ENCODE data around the gene STARD3.

Gene STARD3

DNA sequence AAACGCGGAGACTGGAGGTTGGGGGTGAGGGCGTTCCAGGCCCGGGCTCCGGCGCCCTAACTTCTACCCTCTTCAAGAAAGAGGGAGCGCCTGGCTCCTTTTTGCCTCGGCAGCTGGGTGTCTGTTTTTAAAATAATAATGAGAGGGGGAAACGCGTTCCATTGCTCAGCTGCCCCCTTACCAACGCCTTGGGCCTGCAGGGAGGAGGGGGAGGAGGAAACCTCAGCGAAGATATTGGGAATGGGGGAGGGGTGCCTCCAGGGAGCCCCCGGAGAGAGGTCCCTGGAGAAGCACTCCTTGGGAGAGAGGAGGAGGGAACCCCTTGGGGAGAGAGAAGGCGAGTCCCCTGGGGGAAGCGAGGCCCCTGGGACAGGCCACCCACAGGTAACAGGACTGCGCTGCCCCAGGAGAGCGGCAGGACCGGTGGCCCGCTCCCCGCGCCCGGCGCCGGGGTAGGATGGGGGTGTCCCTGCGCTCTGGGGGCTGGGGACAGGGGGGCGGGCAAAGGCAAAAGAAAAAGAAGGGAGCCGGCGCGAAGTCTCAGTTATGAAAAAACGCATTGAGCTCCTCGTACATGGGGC, 31.9 kb upstream of the STARD3 start:
- no peak for DNase-seq

- no peak for DNase-seq
These were observed 31.2 kb upstream of the STARD3 start for GRCh38 chr17:39605492-39606433.

GRCh38 chr17:39606434-39607056, 30.4 kb upstream of the STARD3 start:
- DNase-seq: no peak

- DNase-seq: peak; percentile 52 to 61
These were observed 29.7 kb upstream of the STARD3 start for GRCh38 chr17:39607057-39607850.

DNA sequence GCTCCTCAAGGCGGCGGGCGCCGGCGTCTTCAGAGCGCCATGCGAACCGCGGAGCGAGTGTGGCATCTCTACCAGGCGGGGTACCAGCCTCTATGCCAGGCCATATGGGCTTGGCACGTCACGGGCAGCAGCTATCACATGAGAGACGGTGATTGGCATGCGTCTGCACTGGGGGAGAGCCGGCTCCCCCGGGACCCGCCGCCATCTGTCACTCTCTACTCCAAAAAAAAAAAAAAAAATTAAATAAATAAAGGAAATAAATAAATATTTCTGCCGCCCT, 29.2 kb upstream of the STARD3 start, which contains the start of gene NEUROD2:
TSS of gene NEUROD2 (minus strand) at position 70 of the 280 bp plus-strand sequence. CDS start 1,321 bp downstream, outside the sequence.
- DNase-seq: peak; percentile 94 to 96

- DNase-seq: peak; percentile 77 to 87
These were observed 28.6 kb upstream of the STARD3 start for GRCh38 chr17:39608142-39608981.

DNA sequence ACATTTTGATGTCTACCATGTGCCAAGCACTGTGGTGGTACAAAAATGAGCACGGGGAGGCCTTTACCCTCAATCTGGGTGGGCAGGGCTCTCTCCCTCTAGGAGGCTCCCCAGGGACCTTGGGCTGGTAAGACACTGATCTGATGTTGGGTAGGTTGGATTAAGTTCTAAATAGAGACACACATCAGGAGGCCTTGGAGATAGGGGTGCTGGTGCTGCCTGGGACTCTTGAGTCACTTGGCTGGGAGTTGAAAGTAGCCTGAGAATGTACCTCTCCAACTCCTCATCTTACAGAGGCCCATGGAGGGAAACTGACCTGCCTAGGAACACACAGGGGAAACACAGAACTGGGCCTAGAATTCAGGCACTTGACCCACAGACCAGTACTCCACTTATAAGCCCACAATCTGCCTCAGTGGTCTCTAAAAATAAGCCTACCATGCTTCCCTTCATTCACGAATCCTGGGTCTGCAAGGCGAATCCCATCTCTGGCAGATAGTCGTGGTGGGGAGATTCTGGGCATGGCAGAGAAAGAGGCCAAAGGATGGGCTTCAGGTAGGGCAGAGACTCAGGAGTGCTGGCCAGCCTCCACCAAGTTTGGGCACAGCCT, 27.4 kb upstream of the STARD3 start:
- DNase-seq: no peak

- peak; percentile 33 to 36 for DNase-seq
These were observed 25.4 kb upstream of the STARD3 start for GRCh38 chr17:39611401-39612112.

DNA sequence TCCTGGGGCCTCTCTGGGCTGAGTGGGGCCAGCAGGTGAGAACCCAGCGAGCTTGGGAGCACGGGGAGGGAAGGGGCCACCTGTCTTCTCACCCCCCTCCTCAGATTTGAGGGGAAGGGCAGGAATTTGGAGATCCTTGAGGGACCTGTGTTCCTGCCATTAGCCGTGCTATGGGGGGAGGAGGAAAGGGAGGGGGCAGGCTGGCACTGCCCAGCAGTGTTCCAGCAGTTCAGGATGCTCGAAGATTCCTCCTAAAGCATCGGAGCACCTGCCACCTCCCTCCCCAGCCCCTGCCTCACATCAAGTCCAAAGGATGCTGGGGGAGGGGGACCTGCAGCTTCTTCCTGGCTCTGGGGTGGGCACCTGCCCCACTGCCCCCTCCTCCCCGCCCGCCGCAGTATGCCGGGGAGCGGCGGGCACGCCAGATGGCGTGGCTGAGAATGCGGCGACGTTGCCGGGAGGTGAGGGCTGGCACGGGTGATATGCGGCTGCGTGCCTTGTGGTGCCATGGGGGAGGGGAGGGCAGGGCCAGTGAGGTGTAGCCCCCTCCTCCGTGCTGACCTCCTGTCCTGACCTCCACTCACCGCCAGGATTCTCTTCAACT, 24.6 kb upstream of the STARD3 start:
- peak; percentile 91 to 92 for DNase-seq

DNA sequence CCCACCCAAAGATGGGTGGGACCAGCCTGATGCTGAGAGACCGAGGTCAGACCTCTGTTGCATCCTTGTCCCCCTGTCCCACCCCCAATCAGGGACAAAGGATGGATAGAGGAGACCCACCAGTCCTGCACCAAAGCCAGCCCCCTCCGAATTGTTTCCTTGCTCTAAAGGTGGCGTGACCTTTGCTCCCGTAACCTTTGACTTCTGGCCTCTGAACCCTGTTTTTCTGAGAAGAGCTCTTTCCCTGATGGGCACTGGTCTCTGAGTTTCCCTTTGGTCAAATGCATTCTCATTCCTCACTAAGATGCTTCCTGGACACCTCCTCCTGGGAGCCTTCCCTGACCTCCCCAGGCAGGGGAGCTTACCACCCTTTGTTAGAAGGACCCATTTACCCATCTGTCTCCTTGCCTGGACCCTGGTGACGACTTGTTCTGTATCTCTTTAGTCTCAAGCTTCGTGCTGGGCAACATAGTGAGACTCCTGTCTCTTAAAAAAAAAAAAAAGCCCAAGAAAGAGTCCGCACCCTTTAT, 23.9 kb upstream of the STARD3 start:
- DNase-seq: no peak

DNA sequence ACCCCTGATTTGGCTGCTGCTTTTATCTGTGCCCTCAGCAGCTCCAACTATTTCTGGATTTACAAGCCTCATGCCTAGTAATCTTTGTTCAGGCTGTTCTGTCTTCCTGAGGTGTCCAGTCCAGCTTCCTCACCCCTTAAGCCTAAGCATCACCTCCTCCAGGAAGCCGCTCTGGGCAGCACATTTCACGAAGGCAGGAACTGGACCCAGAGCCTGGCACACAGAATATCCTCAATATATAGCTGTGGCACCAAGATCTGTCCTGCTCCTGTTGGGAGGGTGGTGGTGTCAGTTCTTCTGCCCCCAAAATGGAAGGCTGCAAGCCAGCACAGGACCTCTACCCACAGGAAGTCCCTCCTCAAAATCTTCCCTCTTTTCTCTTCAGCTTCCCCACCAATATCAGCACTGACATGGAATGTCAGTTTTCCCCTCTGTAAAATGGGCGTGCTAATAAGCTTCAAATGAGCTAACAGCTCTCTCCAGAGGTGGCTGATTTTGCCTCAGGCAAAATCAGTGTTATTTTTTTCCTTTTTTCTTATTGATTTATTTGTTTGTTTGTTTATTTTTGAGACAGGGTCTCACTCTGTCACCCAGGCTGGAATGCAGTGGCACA, 22.3 kb upstream of the STARD3 start:
- DNase-seq: no peak

DNA sequence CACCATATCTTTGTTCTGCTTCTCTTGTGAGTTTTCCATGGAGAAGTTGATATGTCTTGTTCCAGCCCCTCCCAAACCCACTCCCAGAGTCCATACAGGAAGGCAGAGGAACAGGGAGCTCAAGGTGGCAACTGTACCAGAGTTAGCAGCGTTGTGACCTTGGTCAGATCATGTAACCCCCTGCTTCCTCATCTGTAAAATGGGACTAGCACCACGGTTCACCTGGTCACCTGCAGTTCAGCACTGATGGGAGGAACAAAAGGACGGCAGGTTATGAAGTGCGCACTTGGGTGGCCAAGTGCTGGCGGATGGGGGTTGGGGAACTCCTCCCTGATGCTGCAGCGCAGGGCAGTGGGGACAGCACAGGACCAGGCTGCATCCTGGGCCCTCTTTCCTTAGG, 21.5 kb upstream of the STARD3 start:
- DNase-seq: no peak

- no peak for DNase-seq
These were observed 19.9 kb upstream of the STARD3 start for GRCh38 chr17:39617100-39617445.

DNA sequence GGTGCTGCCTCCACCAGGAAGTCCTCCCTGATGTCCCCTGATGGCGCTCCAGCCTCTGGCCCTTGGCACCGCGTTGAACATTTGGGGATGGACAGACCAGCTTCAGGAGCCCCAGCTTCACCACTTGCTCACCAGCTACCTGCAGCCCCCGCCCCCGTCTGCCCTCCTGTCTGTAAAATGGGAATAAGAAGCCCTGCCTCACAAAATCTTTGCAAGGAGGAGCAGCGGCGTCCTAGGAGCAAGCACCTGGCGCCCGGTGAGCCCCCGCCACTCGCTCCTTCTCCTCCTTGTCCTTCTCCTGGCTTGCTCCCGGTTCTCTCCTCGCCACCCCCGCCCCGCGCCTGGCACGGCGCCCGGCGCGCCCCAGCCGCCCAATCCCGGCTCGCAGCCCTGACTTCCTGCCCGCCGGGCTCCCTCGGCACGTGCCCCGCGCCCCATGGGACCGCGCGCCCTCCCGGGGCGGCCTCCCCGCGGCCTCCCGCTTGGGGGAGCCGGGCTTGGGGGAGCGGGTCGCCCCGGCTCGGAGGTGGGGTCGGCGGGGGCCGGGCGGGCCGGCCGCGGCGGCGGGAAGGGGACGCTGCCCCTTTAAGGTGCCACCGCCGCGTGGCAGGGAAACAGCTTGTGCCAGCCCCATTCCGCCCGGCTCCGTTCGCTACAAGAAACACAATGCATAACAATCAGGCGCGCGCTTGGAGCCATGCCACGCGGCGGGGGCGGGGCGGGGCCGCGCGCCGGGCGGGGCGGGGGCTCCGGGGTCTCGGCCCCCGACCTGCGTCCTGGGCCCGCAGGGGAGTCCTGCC, 19.3 kb upstream of the STARD3 start:
- DNase-seq: peak; percentile 63 to 77

DNA sequence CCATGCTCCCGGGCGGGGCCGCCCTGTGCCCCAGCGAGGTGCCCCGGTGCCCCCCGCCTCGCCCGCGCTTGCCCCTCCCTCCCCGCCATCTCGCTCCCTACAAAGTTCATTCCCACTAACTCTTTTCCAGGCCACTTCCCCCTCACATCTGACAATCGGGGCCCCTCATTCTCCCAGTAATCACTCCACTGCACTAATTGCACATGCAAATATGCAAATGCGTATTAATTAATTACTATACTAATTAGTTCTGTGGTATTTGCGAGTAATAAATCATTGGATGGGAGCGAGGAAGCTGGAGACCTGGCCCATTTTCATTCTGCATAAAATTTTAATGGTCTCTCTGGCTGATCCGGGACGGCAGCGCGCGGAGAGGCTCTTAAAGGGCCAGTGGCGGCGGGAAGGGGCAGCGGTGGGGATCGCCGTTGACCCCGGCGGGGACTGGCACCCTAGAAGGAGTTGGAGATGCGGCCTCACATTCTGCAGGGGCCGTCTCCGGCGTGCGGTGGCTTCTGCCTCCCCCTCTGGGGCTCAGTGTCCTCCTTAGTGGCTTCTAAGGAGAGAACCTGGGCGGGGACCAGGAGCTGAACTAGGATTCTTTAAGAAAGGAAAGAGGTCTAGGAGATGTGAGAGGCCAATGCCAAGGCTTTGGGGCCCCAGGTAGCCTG, 18.6 kb upstream of the STARD3 start:
- DNase-seq: peak; percentile 60 to 65

DNA sequence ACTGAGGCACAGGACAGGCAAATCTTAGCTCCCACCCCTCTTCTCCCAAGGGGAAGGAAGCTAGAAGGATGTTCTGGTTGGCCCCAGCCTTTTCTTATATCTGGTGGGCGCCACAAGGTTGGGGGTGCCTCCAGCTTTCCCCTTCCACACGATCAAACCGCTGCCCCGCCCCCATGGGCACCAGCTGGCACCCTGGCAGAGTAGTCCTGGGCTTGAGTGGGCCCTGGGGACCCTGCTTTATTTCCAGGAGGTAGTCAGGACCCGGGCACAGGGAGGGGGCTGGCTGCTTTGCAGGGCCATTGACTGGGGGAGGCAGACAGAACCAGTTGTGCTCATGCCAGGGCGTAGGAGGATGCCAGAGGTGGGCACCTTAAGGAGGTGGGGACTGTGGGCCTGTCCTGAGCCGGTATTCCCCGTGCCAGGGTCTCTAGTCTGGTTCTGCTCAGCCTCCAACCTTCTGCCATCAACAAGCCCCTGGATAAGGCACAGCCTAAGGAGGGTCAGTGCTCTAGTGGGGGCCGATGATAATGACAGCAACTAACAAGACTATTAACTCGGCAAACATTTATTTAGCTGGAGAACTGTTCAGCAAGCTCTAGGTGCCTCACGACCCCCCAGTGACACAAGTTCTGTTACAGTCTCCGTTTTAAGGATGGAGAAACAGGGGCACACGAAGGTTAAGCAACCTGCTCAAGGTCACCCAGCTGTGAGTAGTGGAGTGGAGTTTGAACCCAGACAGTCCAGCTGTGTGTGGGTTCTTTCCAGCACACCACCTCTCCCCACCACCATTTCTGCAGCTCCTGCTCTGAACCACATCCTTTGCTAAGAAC, 17.8 kb upstream of the STARD3 start:
- peak; percentile 80 to 82 for DNase-seq

GRCh38 chr17:39619786-39620101, 17.2 kb upstream of the STARD3 start:
- no peak for DNase-seq

All from NCI-H524 (cell line).